SK-N-SH treated with all-trans-retinoic acid at 6 μM for 48 hours (cell line): ENCODE data around the gene DIO1.
A peak's percentile ranks its signal among the peaks of the same experiment; 100 is the strongest.

Source experiments
- ATAC-seq: fragments of 200-7000 bp; cut with Tn5 transposase; 3 replicates; pipeline ENCODE4 v1.9.1; 2020; ENCODE audit warnings: mild to moderate bottlenecking, moderate library complexity
- ARNTL ChIP-seq: fragments of 450-650 bp; formaldehyde crosslinking; IDR thresholded peaks from 2 replicates; pipeline ENCODE4 v1.5.0; 2020; ENCODE audit warnings: low read depth, mild to moderate bottlenecking, moderate library complexity, borderline replicate concordance
- BACH2 ChIP-seq: fragments of 250-450 bp; sonication (Bioruptor Pico); IDR thresholded peaks from 2 replicates; pipeline ENCODE4 v1.9.0; 2021; ENCODE audit warnings: mild to moderate bottlenecking, borderline replicate concordance
- CREB5 ChIP-seq: fragments of 250-450 bp; sonication (Bioruptor Pico); IDR thresholded peaks from 2 replicates; pipeline ENCODE4 v1.5.1; 2020; ENCODE audit warnings: low read depth, mild to moderate bottlenecking, moderate library complexity
- CSDC2 ChIP-seq: fragments of 250-450 bp; sonication (Bioruptor Pico); IDR thresholded peaks from 2 replicates; pipeline ENCODE4 v1.5.0; 2020; ENCODE audit warnings: mild to moderate bottlenecking, moderate library complexity
- CSRNP3 ChIP-seq: fragments of 250-450 bp; sonication (Bioruptor Pico); IDR thresholded peaks from 2 replicates; pipeline ENCODE4 v1.5.1; 2021; ENCODE audit warnings: mild to moderate bottlenecking, moderate library complexity
- ESRRG ChIP-seq: fragments of 250-450 bp; sonication (Bioruptor Pico); IDR thresholded peaks from 2 replicates; pipeline ENCODE4 v1.6.1; 2021; ENCODE audit warnings: mild to moderate bottlenecking
- GLIS3 ChIP-seq: fragments of 250-450 bp; sonication (Bioruptor Pico); IDR thresholded peaks from 2 replicates; pipeline ENCODE4 v1.5.0; 2020; ENCODE audit warnings: mild to moderate bottlenecking, moderate library complexity
- OSR1 ChIP-seq: fragments of 250-450 bp; sonication (Bioruptor Pico); IDR thresholded peaks from 2 replicates; pipeline ENCODE4 v1.8.0; 2022; ENCODE audit warnings: moderate library complexity, mild to moderate bottlenecking, inconsistent platforms
- PATZ1 ChIP-seq: fragments of 250-450 bp; sonication (Bioruptor Pico); IDR thresholded peaks from 2 replicates; pipeline ENCODE4 v1.8.0; 2020; ENCODE audit warnings: mild to moderate bottlenecking, moderate library complexity, borderline replicate concordance
- POU6F1 ChIP-seq: fragments of 250-450 bp; sonication (Bioruptor Pico); IDR thresholded peaks from 2 replicates; pipeline ENCODE4 v1.8.0; 2021; ENCODE audit warnings: low read depth, mild to moderate bottlenecking, moderate library complexity, borderline replicate concordance
- PPARA ChIP-seq: fragments of 250-450 bp; sonication (Bioruptor Pico); IDR thresholded peaks from 2 replicates; pipeline ENCODE4 v1.5.0; 2020; ENCODE audit warnings: mild to moderate bottlenecking, borderline replicate concordance
- SNAI2 ChIP-seq: fragments of 250-450 bp; sonication (Bioruptor Pico); IDR thresholded peaks from 2 replicates; pipeline ENCODE4 v1.5.0; 2020; ENCODE audit warnings: mild to moderate bottlenecking, moderate library complexity
- TCF4 ChIP-seq: fragments of 250-450 bp; sonication (Bioruptor Pico); IDR thresholded peaks from 2 replicates; pipeline ENCODE4 v1.8.0; 2021; ENCODE audit warnings: mild to moderate bottlenecking, moderate library complexity, borderline replicate concordance
- TOX ChIP-seq: fragments of 250-450 bp; sonication (Bioruptor Pico); IDR thresholded peaks from 2 replicates; pipeline ENCODE4 v1.8.0; 2021; ENCODE audit warnings: mild to moderate bottlenecking, moderate library complexity, borderline replicate concordance
- TSHZ2 ChIP-seq: fragments of 250-450 bp; sonication (Bioruptor Pico); IDR thresholded peaks from 2 replicates; pipeline ENCODE4 v1.5.0; 2020; ENCODE audit warnings: mild to moderate bottlenecking, moderate library complexity
- ZC3H10 ChIP-seq: fragments of 250-450 bp; sonication (Bioruptor Pico); IDR thresholded peaks from 2 replicates; pipeline ENCODE4 v1.5.1; 2021; ENCODE audit warnings: mild to moderate bottlenecking, moderate library complexity
- ZFP3 ChIP-seq: fragments of 250-450 bp; sonication (Bioruptor Pico); IDR thresholded peaks from 2 replicates; pipeline ENCODE4 v1.5.0; 2020; ENCODE audit warnings: mild to moderate bottlenecking, moderate library complexity
- ZFP30 ChIP-seq: fragments of 450-650 bp; formaldehyde crosslinking; IDR thresholded peaks from 2 replicates; pipeline ENCODE4 v1.5.0; 2022; ENCODE audit warnings: mild to moderate bottlenecking, moderate library complexity
- ZNF70 ChIP-seq: fragments of 450-650 bp; formaldehyde crosslinking; IDR thresholded peaks from 2 replicates; pipeline ENCODE4 v1.5.0; 2020; ENCODE audit warnings: mild to moderate bottlenecking, moderate library complexity

DIO1 gene

GRCh38 chr1:53889304-53890298, 4.4 kb upstream of the DIO1 start, which contains the start of gene YIPF1:
TSS of gene YIPF1 (minus strand) at chr1:53889797. CDS start at chr1:53888937, 860 bp downstream.
- ATAC-seq = peak; percentile 100
- TF ChIP-seq OSR1 (CRISPR knock-in tag) (no peak), ARNTL (CRISPR knock-in tag) (no peak), ESRRG (CRISPR knock-in tag) (no peak), ZFP3 (CRISPR knock-in tag) (no peak), PPARA (CRISPR knock-in tag) (no peak), ZFP30 (CRISPR knock-in tag) (no peak), TOX (no peak), CSDC2 (CRISPR knock-in tag) (no peak), CSRNP3 (CRISPR knock-in tag) (no peak), CREB5 (CRISPR knock-in tag) (no peak), ZC3H10 (no peak), SNAI2 (CRISPR knock-in tag) (no peak), GLIS3 (CRISPR knock-in tag) (no peak), ZNF70 (CRISPR knock-in tag) (no peak)

GRCh38 chr1:53890522-53890941, 3.5 kb upstream of the DIO1 start:
- TF ChIP-seq TSHZ2 (CRISPR knock-in tag) (no peak), POU6F1 (CRISPR knock-in tag) (no peak), PATZ1 (CRISPR knock-in tag) (no peak), OSR1 (CRISPR knock-in tag) (no peak), BACH2 (CRISPR knock-in tag) (no peak), GLIS3 (CRISPR knock-in tag) (no peak), ZFP3 (CRISPR knock-in tag) (no peak), CSRNP3 (CRISPR knock-in tag) (no peak), ZNF70 (CRISPR knock-in tag) (no peak), ESRRG (CRISPR knock-in tag) (no peak), CREB5 (CRISPR knock-in tag) (no peak), TCF4 (CRISPR knock-in tag) (no peak), ZC3H10 (no peak), TOX (no peak), ZFP30 (CRISPR knock-in tag) (no peak)
- ATAC-seq = no peak
